Measurements from ENCODE around the gene BARHL1. TPM values are rescaled to one million over a fixed set of nuclear protein-coding genes. Genes with fewer than 3 reads are reported as not detected.

Gene BARHL1
- total and polyA plus RNA-seq, 2 donors (not counting 3 experiments of a cell fraction or from before 2014, with no cell fraction given), result not detected

DNA sequence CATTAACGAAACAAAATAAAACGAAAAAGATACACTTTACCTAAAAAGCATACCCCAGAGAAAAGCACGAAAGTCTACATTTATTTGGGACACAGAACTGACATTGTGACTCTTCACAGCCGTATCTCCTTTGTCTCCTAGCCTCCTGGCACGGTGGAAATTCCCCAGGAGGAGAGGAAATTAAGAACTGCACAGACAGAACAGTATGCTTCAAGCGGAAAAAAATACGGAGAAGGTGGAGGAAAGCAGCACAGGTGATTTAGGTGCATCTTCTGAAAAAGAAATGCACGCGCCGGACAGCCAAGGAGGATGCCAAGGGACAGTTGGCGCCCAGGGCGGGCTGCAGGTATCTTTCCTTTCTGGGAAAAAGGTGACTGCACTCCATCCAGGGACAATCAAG is 55.4 kb downstream of the BARHL1 start:
- DNase-seq (ENCODE audit: low read depth, low spot score) (no peak), FAIRE-seq (no peak)
- Histone ChIP-seq H3K79me2 (ENCODE audit: control insufficient read depth, insufficient read depth, low read length) (no peaks in the 10 kb centered on the region), H3K27ac (ENCODE audit: insufficient read depth, low read depth, low read length) (no peak overlapping the region), H3K9me3 (replicated peaks; ENCODE audit: control insufficient read depth, insufficient read depth, low read length) (no peaks in the 10 kb centered on the region), H3K4me1 (ENCODE audit: control insufficient read depth, extremely low read depth, insufficient read depth, low read length) (no peaks in the 10 kb centered on the region), H3K9ac (replicated peaks; ENCODE audit: extremely low read depth, insufficient read depth, low read length) (no peak overlapping the region), H4K20me1 (replicated peaks; ENCODE audit: control insufficient read depth, extremely low read depth, insufficient read depth, low read length) (peaks cover 3% of the 10 kb centered on the region), H3K4me2 (ENCODE audit: insufficient read depth, low read length) (no peak overlapping the region), H3K36me3 (ENCODE audit: control insufficient read depth in 2 of 2, extremely low read depth in 1 of 2, insufficient read depth in 2 of 2, low read length in 2 of 2) (peaks cover 3 to 9% of the 10 kb centered on the region in 2 experiments), H3K4me3 (replicated peaks in 1 of 3; ENCODE audit: insufficient read depth in 1 of 3, low read depth in 1 of 3, low read length in 3 of 3) (no peak overlapping the region), H2AFZ (ENCODE audit: low read depth, low read length) (no peak overlapping the region), H3K9me1 (replicated peaks; ENCODE audit: control insufficient read depth, extremely low read depth, insufficient read depth, low read length) (no peaks in the 10 kb centered on the region), H3K27me3 (ENCODE audit: control insufficient read depth in 2 of 2, insufficient read depth in 2 of 2, low read length in 2 of 2) (no peaks in the 10 kb centered on the region)
- CTCF ChIA-PET, result no interaction called here
- dilution Hi-C loops (cut with MboI; ENCODE audit: extremely low pct_ligation_motif_present, low sequenced_read_pairs), result no loop called here
- no peak for TF ChIP-seq POLR2A (IDR thresholded peaks at IDR 0.05; ENCODE audit: low read depth, low read length)
- TF ChIP-seq JUN (IDR thresholded peaks at IDR 0.05; ENCODE audit: borderline replicate concordance, insufficient read depth, insufficient read length, low read depth), result no peak
- no peak for TF ChIP-seq FOS (IDR thresholded peaks at IDR 0.05; ENCODE audit: borderline replicate concordance, insufficient read depth, low read length)
- no peak for TF ChIP-seq POLR2AphosphoS5 (IDR thresholded peaks at IDR 0.05; ENCODE audit: insufficient read depth, low read depth, low read length)
- TF ChIP-seq, protein P1, sequence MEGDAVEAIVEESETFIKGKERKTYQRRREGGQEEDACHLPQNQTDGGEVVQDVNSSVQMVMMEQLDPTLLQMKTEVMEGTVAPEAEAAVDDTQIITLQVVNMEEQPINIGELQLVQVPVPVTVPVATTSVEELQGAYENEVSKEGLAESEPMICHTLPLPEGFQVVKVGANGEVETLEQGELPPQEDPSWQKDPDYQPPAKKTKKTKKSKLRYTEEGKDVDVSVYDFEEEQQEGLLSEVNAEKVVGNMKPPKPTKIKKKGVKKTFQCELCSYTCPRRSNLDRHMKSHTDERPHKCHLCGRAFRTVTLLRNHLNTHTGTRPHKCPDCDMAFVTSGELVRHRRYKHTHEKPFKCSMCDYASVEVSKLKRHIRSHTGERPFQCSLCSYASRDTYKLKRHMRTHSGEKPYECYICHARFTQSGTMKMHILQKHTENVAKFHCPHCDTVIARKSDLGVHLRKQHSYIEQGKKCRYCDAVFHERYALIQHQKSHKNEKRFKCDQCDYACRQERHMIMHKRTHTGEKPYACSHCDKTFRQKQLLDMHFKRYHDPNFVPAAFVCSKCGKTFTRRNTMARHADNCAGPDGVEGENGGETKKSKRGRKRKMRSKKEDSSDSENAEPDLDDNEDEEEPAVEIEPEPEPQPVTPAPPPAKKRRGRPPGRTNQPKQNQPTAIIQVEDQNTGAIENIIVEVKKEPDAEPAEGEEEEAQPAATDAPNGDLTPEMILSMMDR (IDR thresholded peaks at IDR 0.05; ENCODE audit: extremely low read depth in 1 of 2, insufficient read depth in 1 of 2, low read depth in 1 of 2, low read length in 2 of 2), result no peak
- TF ChIP-seq MAX (IDR thresholded peaks at IDR 0.05; ENCODE audit: insufficient read depth, insufficient read length), result no peak
- TF ChIP-seq MYC (IDR thresholded peaks at IDR 0.05; ENCODE audit: low read depth, low read length), result no peak
- no peak for TF ChIP-seq EZH2 (IDR thresholded peaks at IDR 0.05; ENCODE audit: borderline replicate concordance, low read depth, low read length, severe bottlenecking)
- TF ChIP-seq GATA2 (IDR thresholded peaks at IDR 0.05; ENCODE audit: insufficient read depth, insufficient read length, low read depth, low read length), result no peak
- BruUV-seq (replicated peaks), result no TSS peak
- POLR2A ChIA-PET, result no interaction called here
- intact Hi-C loops (cut with micrococcal nuclease), result no loop called here

All from endothelial cell of umbilical vein (primary cell).